ENCODE data around the gene OR2T33. TPM values are rescaled to one million over a fixed set of nuclear protein-coding genes. Genes with fewer than 3 reads are reported as not detected.

OR2T33 gene
- total RNA-seq, 1 experiment from 2014 or later, result not detected

Other genes starting within 250 kb of the OR2T33 start
- gene OR2L2, start 247.9 kb downstream of the OR2T33 start, total RNA-seq (2021; ENCODE audit: unreplicated experiment), result not detected
- not detected for gene OR2L3, start 231.1 kb downstream of the OR2T33 start, total RNA-seq (2021; ENCODE audit: unreplicated experiment)
- gene OR2L13, start 182.8 kb downstream of the OR2T33 start, total RNA-seq (2021; ENCODE audit: unreplicated experiment), result not detected
- not detected for gene OR2M5, start 132.8 kb downstream of the OR2T33 start, total RNA-seq (2021; ENCODE audit: unreplicated experiment)
- not detected for gene OR2M2, start 103.2 kb downstream of the OR2T33 start, total RNA-seq (2021; ENCODE audit: unreplicated experiment)
- gene OR2M3, start 80.7 kb downstream of the OR2T33 start, total RNA-seq (2021; ENCODE audit: unreplicated experiment), result not detected
- gene OR2M4, start 46.6 kb downstream of the OR2T33 start, total RNA-seq (2021; ENCODE audit: unreplicated experiment), result not detected
- gene OR2T12, start 25.4 kb upstream of the OR2T33 start, total RNA-seq (2021; ENCODE audit: unreplicated experiment), result not detected
- not detected for gene OR2M7, start 46.6 kb upstream of the OR2T33 start, total RNA-seq (2021; ENCODE audit: unreplicated experiment)
- gene OR14C36, start 70.8 kb upstream of the OR2T33 start, total RNA-seq (2021; ENCODE audit: unreplicated experiment), result not detected
- not detected for gene OR2T4, start 83.7 kb upstream of the OR2T33 start, total RNA-seq (2021; ENCODE audit: unreplicated experiment)
- gene OR2T6, start 97.8 kb upstream of the OR2T33 start, total RNA-seq (2021; ENCODE audit: unreplicated experiment), result not detected
- not detected for gene OR2T1, start 125.1 kb upstream of the OR2T33 start, total RNA-seq (2021; ENCODE audit: unreplicated experiment)
- not detected for gene OR2T2, start 167.7 kb upstream of the OR2T33 start, total RNA-seq (2021; ENCODE audit: unreplicated experiment)
- gene OR2T3, start 195.4 kb upstream of the OR2T33 start, total RNA-seq (2021; ENCODE audit: unreplicated experiment), result not detected
- gene OR2T5, start 210.6 kb upstream of the OR2T33 start, total RNA-seq (2021; ENCODE audit: unreplicated experiment), result not detected
- not detected for gene OR2G6, start 230.1 kb upstream of the OR2T33 start, total RNA-seq (2021; ENCODE audit: unreplicated experiment)